HepG2 (cell line): ENCODE data around the gene SLC22A5. TPM values are rescaled to one million over a fixed set of nuclear protein-coding genes. Genes with fewer than 3 reads are reported as not detected.

Experiments
- ATAC-seq: fragments of 200-7000 bp; cut with Tn5 transposase; 3 replicates; pipeline ENCODE4 v1.9.1; 2020; ENCODE audit warnings: mild to moderate bottlenecking, moderate library complexity
- BruUV-seq: library from RNA; stranded (reverse); fragments of 400-500 nt; replicated peaks from 2 replicates; lab custom pipeline; 2021; lab: Mats Ljungman, UMichigan
- CTCF ChIA-PET: fragments of 300-600 bp; formaldehyde crosslinking; extraction: SDS; loops from one replicate; lab custom pipeline; 2021; ENCODE audit warnings: low total read pairs, inconsistent platforms, low intra/inter-chr PET ratio; lab: Yijun Ruan, JAX
- POLR2A ChIA-PET: fragments of 350-600 bp; sonication (Branson Sonifier 250); formaldehyde crosslinking; loops from one replicate; lab custom pipeline; 2020; ENCODE audit warnings: antibody characterized with exemption, inconsistent platforms; lab: Yijun Ruan, JAX
- DNase-seq: peaks from one replicate; pipeline ENCODE4 v3.0.0-alpha.2; 2015; ENCODE audit warnings: low spot score
- FAIRE-seq: peaks from 3 replicates; lab custom pipeline; 2011; peaks lifted over from hg19 to GRCh38; lab: Jason Lieb, UNC
- H2AFZ ChIP-seq: one replicate; pipeline ENCODE4 v1.6.1; 2011; ENCODE audit warnings: low read length, inconsistent platforms
- H3K27ac ChIP-seq: fragments of 300-600 bp; 3 replicates; pipeline ENCODE4 v1.8.0; 2011; ENCODE audit warnings: mixed run types, mild to moderate bottlenecking, mixed read lengths, low read length, inconsistent platforms; ENCODE audit not compliant: insufficient read depth; ENCODE audit errors: extremely low read length
- H3K27me3 ChIP-seq, 2 experiments: fragments of 200-600 bp in 1 of 2; 2 replicates in 1 of 2; 3 replicates in 1 of 2; pipeline versions ENCODE4 v1.6.0 to v1.8.0; 2011; ENCODE audit warnings: low read length in 2 of 2, mild to moderate bottlenecking in 2 of 2, moderate library complexity in 2 of 2, inconsistent platforms in 1 of 2; ENCODE audit not compliant: insufficient read depth in 2 of 2, control insufficient read depth in 1 of 2
- H3K36me3 ChIP-seq, 2 experiments: fragments of 200-600 bp in 1 of 2; replicated peaks in 1 of 2; 2 replicates in 1 of 2; 3 replicates in 1 of 2; pipeline versions ENCODE4 v1.5.1 to v1.8.0; 2011; ENCODE audit warnings: low read length in 2 of 2, inconsistent platforms in 1 of 2; ENCODE audit not compliant: insufficient read depth in 2 of 2, control insufficient read depth in 1 of 2
- H3K4me1 ChIP-seq: 2 replicates; pipeline ENCODE4 v1.5.1; 2012; ENCODE audit warnings: low read length, inconsistent platforms; ENCODE audit not compliant: insufficient read depth
- H3K4me2 ChIP-seq: 2 replicates; pipeline ENCODE4 v1.6.0; 2011; ENCODE audit warnings: low read depth, low read length, inconsistent platforms
- H3K4me3 ChIP-seq, 3 experiments: fragments of 200-600 bp in 1 of 3; sonication (generic), shearing (Covaris generic) in 1 of 3; replicated peaks in 1 of 3; 2 replicates each; pipeline ENCODE4 v1.5.1; 2011 to 2016; ENCODE audit warnings: low read length in 3 of 3, inconsistent platforms in 2 of 3, low read depth in 2 of 3, mild to moderate bottlenecking in 2 of 3, control low read depth in 1 of 3, mixed read lengths in 1 of 3; ENCODE audit not compliant: insufficient read depth in 1 of 3
- H3K79me2 ChIP-seq: one replicate; pipeline ENCODE4 v1.6.1; 2011; ENCODE audit warnings: low read length, inconsistent platforms; ENCODE audit not compliant: insufficient read depth
- H3K9ac ChIP-seq: 2 replicates; pipeline ENCODE4 v1.6.0; 2011; ENCODE audit warnings: mild to moderate bottlenecking, low read depth, low read length, inconsistent platforms; ENCODE audit not compliant: insufficient read depth
- H3K9me3 ChIP-seq: 2 replicates; pipeline ENCODE4 v1.5.1; 2012; ENCODE audit warnings: mild to moderate bottlenecking, low read length
- H4K20me1 ChIP-seq: 2 replicates; pipeline ENCODE4 v1.6.0; 2011; ENCODE audit warnings: inconsistent platforms, mild to moderate bottlenecking, low read length, moderate library complexity; ENCODE audit not compliant: insufficient read depth
- ARNTL ChIP-seq: sonication (generic); formaldehyde crosslinking; IDR thresholded peaks from 2 replicates; pipeline ENCODE4 v1.4.0; 2020; ENCODE audit warnings: mild to moderate bottlenecking, missing genetic modification reagents
- ATAD3A ChIP-seq: sonication (generic); formaldehyde crosslinking; IDR thresholded peaks from 2 replicates; pipeline ENCODE4 v1.4.0; 2020; ENCODE audit warnings: missing genetic modification reagents
- BRD4 ChIP-seq: sonication (generic); formaldehyde crosslinking; IDR thresholded peaks from 2 replicates; pipeline ENCODE4 v1.4.0; 2020; ENCODE audit warnings: missing genetic modification reagents
- CHCHD3 ChIP-seq: sonication (generic); formaldehyde crosslinking; IDR thresholded peaks from 2 replicates; pipeline ENCODE4 v1.8.0; 2022; ENCODE audit warnings: mild to moderate bottlenecking, missing genetic modification reagents, moderate library complexity
- GPBP1L1 ChIP-seq: sonication (generic); formaldehyde crosslinking; IDR thresholded peaks from 2 replicates; pipeline ENCODE4 v1.5.0; 2020; ENCODE audit warnings: mild to moderate bottlenecking, missing genetic modification reagents
- IRF9 ChIP-seq: sonication (generic); formaldehyde crosslinking; IDR thresholded peaks from 2 replicates; pipeline ENCODE4 v1.8.0; 2022; ENCODE audit warnings: missing genetic modification reagents, mild to moderate bottlenecking, borderline replicate concordance
- MATR3 ChIP-seq: sonication (generic); formaldehyde crosslinking; IDR thresholded peaks from 2 replicates; pipeline ENCODE4 v1.4.0; 2020; ENCODE audit warnings: missing genetic modification reagents
- MED8 ChIP-seq: sonication (generic); formaldehyde crosslinking; IDR thresholded peaks from 2 replicates; pipeline ENCODE4 v1.8.1; 2023; ENCODE audit warnings: mild to moderate bottlenecking, missing genetic modification reagents; ENCODE audit not compliant: insufficient replicate concordance
- NCOA1 ChIP-seq: sonication (generic); formaldehyde crosslinking; IDR thresholded peaks from 2 replicates; pipeline ENCODE4 v1.9.0; 2021; ENCODE audit warnings: missing genetic modification reagents
- RBFOX2 ChIP-seq: fragments of 200-400 bp; formaldehyde crosslinking; IDR thresholded peaks from 2 replicates; pipeline ENCODE4 v1.6.1; 2017; ENCODE audit warnings: low read depth, mild to moderate bottlenecking, low read length
- SCMH1 ChIP-seq: sonication (generic); formaldehyde crosslinking; IDR thresholded peaks from 2 replicates; pipeline ENCODE4 v1.9.0; 2021; ENCODE audit warnings: missing genetic modification reagents, mild to moderate bottlenecking, borderline replicate concordance
- SIN3A ChIP-seq: IDR thresholded peaks from 2 replicates; pipeline ENCODE4 v1.6.1; 2011; ENCODE audit warnings: low read depth, mild to moderate bottlenecking, control low read depth, low read length, borderline replicate concordance
- SP1 ChIP-seq, 2 experiments: fragments of 450-650 bp in 1 of 2; sonication (generic) in 1 of 2; formaldehyde crosslinking in 1 of 2; IDR thresholded peaks; 2 replicates each; pipeline versions ENCODE4 v1.4.0 to v1.6.1; 2016 to 2020; ENCODE audit warnings: missing genetic modification reagents in 1 of 2
- ZFP91 ChIP-seq: sonication (generic); formaldehyde crosslinking; IDR thresholded peaks from 2 replicates; pipeline ENCODE4 v1.9.0; 2022; ENCODE audit warnings: missing genetic modification reagents, mild to moderate bottlenecking, borderline replicate concordance
- ZNF101 ChIP-seq: sonication (generic); formaldehyde crosslinking; IDR thresholded peaks from 2 replicates; pipeline ENCODE4 v1.4.0; 2020; ENCODE audit warnings: mild to moderate bottlenecking, low read depth, missing genetic modification reagents, borderline replicate concordance
- WGBS: methylation state at CpG from one replicate; pipeline ENCODE4 v1.1.6; 2017; ENCODE audit warnings: low lambda C conversion rate; 5-methylcytosine and 5-hydroxymethylcytosine counted together
- in situ Hi-C: cut with HindIII; loops from 2 replicates; pipeline ENCODE4 v1.10.0; 2017; ENCODE audit warnings: low pct_unique_long_range_greater_than_20kb; ENCODE audit not compliant: extremely low pct_ligation_motif_present
- intact Hi-C: fragments of 100-400 bp; cut with micrococcal nuclease; formaldehyde crosslinking; loops from one replicate; pipeline ENCODE4 v1.10.0; 2022; ENCODE audit not compliant: unreplicated experiment
- polyA plus RNA-seq, 8 experiments: library from polyadenylated mRNA; depleted of rRNA in 3 of 8; stranded (reverse) in 7 of 8; unstranded in 1 of 8; fragments of >200 nt; fragmentation: Illumina TruSeq in 4 of 8; extraction: Trizol in 4 of 8; gene quantifications; 2 replicates each; pipeline versions ENCODE4 v1.2.1 to v1.2.3, GENCODE V29; 2011 to 2016; ENCODE audit warnings: low read depth in 4 of 8, missing spikeins in 1 of 8, mixed read lengths in 1 of 8; ENCODE audit not compliant: insufficient read depth in 1 of 8
- total RNA-seq, 5 experiments: library from RNA; depleted of rRNA; stranded (reverse); fragments of >200 nt; fragmentation: Illumina TruSeq; extraction: Trizol; gene quantifications; 2 replicates each; pipeline ENCODE4 v1.2.3, GENCODE V29; 2016; ENCODE audit warnings: low read depth in 1 of 5

Gene SLC22A5
- total and polyA plus RNA-seq, 2 of the 13 experiments (the other 11 are each of a cell fraction or from before 2014, with no cell fraction given): 7.1 to 15.1 TPM

- FAIRE-seq: no peak
- no peak overlapping the region for H3K4me2 ChIP-seq
- BruUV-seq: no TSS peak
Measured at GRCh38 chr5:132417461-132417860, 48.0 kb downstream of the SLC22A5 start.

More at GRCh38 chr5:132417461-132417860, 48.0 kb downstream of the SLC22A5 start:
- H3K4me1 ChIP-seq: peaks cover 47% of the 10 kb centered on the region
- ChIA-PET CTCF (no interaction called here), POLR2A (no interaction called here)
- no peak overlapping the region for H3K27ac ChIP-seq
- no peaks in the 10 kb centered on the region for H3K9me3 ChIP-seq
- H3K27me3 ChIP-seq: no peaks in the 10 kb centered on the region
- H3K4me3 ChIP-seq: no peak overlapping the region
- no peaks in the 10 kb centered on the region for H3K36me3 ChIP-seq
- ATAC-seq (no peak), DNase-seq (no peak)
- H2AFZ ChIP-seq: no peak overlapping the region
- 94% methylated on average over 6 of the region's 6 CpGs for WGBS
- no peak overlapping the region for H3K9ac ChIP-seq
- no peaks in the 10 kb centered on the region for H3K79me2 ChIP-seq
- in situ Hi-C loops: no loop called here
- no peaks in the 10 kb centered on the region for H4K20me1 ChIP-seq
- TF ChIP-seq MATR3: no peak
- no peak for TF ChIP-seq SP1 (IDR thresholded peaks at IDR 0.05)
- TF ChIP-seq SP1 (CRISPR knock-in tag; IDR thresholded peaks at IDR 0.05): no peak
- TF ChIP-seq ARNTL (CRISPR knock-in tag): no peak
- no peak for TF ChIP-seq ZFP91
- TF ChIP-seq CHCHD3 (CRISPR knock-in tag): no peak
- no peak for TF ChIP-seq ZNF101
- no peak for TF ChIP-seq SIN3A
- no peak for TF ChIP-seq ATAD3A (CRISPR knock-in tag)
- no peak for TF ChIP-seq MED8 (CRISPR knock-in tag)
- TF ChIP-seq GPBP1L1 (CRISPR knock-in tag): no peak
- no peak for TF ChIP-seq NCOA1
- TF ChIP-seq SCMH1 (CRISPR knock-in tag): no peak
- no peak for TF ChIP-seq RBFOX2
- no peak for TF ChIP-seq BRD4 (CRISPR knock-in tag)
- TF ChIP-seq IRF9 (CRISPR knock-in tag): no peak
- intact Hi-C loops: no loop called here
